NCI-H2081 (cell line): ENCODE results near the gene PSMC6.
A peak's percentile ranks its signal among the peaks of the same experiment; 100 is the strongest.

Experiments used
- DNase-seq, 2 experiments: peaks; one replicate each; lab custom pipeline; 2025; lab: John Stamatoyannopoulos, UW

The PSMC6 gene

DNA sequence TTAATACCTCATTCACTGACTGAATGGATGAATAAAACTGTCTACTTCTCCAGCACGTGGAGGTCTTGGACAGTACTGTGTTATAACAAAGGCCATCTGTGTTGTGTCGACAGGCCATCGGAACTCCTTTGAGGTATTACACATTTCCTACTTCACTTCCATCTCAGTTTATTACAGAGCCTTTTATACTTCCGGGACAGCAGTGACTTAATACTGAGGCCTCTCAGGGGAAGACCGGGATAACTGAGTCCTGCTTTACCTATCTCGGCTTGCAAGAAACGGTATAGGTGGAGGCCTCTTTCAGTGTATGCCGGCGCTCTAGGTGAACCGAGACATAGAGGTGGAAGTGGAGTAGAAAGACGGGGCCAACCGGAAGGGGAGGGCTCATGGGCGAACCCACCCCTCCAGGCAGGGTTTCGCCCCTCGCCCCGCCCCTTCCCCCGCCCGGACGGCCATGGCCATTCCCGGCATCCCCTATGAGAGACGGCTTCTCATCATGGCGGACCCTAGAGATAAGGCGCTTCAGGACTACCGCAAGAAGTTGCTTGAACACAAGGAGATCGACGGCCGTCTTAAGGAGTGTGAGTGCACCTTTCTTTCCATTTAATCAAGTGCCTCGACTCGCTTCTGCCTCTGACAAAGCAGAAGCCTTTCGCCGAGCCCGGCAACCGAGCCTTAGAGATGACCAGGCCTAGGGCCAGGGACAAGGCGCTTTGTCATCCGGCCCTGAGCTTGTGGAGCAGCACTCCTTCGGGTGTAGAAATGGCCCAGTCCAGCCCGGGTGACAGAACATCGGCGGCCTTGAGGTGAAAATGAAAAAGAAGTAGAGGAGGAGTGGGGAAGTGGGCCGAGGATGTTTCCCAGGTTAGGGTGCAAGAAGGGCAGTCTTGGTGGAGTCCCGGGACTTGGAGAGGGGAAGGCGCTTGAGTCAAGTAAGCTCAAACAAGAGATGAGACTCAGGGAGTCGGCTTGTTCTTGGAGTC is at the start of gene PSMC6:
Gene PSMC6, plus strand, starts transcription at position 477 of the 983 bp plus-strand sequence. Its CDS starts 20 bp downstream, at position 497.
- DNase-seq: peak; percentile 91 to 92

DNA sequence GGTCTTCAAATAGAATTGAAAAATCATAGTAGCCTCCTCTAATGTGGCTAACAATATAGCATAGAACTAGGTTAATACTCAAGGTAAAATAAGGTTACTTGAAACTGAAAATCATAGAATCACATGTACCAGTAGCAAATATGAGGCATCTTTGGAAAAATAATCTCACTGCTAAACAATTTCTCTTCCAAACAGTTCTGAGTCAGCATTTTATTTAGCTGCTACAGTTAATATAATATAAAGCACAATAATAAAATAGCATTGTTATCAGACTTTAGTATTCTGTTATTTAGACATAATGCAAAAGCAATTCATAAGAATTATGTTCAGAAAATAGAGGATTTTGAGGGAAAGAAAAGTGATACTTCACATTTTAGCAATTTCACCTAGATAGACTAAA is 46.7 kb upstream of the PSMC6 start:
- no peak for DNase-seq

DNA sequence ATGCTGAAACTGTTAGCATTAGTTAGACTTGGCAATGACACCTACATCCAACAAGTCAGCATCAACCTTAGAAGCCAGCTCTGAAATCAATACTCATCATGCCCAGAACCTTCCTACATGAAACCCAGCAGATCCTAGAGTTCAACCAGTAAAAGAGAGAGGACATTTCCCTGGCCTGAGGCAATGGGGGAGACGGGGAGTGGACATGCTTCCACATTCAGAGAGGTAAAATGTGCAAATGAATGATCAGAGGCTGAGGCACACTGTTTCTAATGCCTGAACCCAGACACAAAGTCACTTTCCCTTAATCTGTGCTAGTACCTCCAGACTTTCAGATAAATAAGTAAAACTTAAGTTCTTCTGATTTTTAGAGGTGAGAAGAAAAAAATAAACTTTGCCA is 46.2 kb upstream of the PSMC6 start:
- peak in 1 of 2 experiments; percentile 2 for DNase-seq

DNA sequence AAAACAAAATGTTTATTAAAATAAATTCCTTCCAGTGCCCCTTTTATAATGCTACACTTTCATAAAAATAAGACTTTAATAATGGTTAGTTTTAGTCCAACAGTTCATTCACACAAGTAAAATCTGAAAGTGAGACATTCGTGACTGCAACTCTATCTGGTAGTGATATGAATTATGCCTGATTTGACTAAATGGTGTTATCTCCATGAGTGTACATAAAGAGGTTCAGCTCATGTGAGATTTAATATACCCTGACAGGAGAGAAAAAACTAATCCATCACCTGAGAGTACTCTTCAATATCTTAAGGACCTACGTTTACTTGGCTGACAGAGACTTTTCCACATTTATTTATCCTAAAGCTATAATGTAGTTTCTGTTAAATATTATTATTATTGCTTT is 45.7 kb upstream of the PSMC6 start:
- DNase-seq: peak in 1 of 2 experiments; percentile 24

DNA sequence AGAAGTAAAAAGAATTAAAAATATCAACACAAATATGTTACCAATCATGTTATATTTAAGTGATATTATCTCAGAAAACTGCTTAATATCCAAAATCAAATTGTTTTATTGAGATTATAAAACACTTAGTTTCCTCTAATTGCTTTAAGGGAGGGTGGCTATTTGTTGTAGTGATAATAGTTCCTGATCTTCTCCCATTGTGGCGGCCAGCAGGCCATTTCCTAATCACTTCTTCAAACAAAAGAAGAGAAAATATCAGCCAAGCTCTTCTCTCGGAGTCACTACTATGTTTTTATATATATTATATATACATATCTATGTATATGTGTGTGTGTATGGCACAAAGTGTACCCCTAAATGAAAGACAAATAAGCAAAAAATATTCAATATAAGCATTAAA is 43.1 kb upstream of the PSMC6 start:
- peak; percentile 35 to 79 for DNase-seq

DNA sequence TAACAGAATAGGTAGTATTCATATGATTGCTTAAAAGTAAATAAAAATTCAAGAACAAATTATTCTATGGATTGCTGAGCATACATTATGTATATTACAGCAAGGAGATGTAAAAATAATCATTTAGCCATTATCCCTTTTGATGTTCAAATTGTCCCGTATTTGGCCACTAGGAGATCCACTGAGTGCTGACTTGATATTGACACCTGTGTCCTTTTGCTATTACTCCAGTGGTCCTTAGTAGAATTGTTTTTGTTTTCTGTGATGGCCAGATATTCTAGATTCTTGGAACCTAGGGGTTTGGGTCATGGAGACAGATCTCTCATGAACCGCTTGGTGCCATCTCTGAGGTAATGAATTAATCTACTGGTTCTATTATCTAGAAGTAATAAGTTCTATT is 28.4 kb upstream of the PSMC6 start:
- no peak for DNase-seq

DNA sequence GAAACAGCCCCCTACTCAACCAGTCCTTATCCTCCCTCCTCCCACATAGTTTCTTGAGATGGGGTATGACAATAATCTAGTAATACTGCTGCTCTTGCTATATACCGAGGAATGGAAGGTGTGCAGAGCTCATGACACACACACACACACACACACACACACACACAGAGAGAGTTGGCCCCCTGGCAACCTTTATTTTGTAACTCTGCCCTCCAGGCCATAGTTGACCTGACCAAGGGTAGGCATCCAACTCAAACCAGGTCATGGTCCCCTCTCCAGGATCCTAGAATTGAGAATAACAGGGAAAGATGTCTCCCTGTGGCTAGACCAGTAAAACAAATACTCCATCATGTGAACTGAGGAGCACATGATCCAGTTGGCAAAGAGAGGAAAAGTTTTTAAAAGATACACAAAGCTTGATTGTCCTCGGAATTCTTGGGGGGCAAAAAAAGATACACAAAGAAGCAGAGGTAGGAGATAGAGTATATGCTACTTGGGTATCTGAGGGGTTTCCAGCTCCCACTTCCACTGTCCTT is 22.9 kb upstream of the PSMC6 start:
- DNase-seq: no peak

DNA sequence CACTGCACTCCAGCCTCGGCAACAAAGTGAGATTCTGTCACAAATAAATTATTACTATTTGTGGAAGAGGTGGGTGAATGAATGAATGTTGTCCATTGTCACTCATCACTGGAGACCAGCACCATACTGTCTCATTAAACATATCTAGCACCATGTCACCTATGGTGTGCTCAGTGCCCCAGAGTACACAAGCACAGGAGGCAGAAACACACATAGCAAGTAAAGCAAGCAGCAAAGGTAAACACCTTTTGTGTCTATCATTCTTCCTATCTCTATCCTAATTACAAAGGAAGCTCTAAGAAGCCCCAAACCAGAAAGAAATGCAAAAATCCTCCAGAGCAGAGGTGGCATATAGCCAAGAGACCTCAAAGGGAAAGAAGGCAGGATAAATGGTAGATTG is 20.8 kb upstream of the PSMC6 start:
- DNase-seq: no peak

DNA sequence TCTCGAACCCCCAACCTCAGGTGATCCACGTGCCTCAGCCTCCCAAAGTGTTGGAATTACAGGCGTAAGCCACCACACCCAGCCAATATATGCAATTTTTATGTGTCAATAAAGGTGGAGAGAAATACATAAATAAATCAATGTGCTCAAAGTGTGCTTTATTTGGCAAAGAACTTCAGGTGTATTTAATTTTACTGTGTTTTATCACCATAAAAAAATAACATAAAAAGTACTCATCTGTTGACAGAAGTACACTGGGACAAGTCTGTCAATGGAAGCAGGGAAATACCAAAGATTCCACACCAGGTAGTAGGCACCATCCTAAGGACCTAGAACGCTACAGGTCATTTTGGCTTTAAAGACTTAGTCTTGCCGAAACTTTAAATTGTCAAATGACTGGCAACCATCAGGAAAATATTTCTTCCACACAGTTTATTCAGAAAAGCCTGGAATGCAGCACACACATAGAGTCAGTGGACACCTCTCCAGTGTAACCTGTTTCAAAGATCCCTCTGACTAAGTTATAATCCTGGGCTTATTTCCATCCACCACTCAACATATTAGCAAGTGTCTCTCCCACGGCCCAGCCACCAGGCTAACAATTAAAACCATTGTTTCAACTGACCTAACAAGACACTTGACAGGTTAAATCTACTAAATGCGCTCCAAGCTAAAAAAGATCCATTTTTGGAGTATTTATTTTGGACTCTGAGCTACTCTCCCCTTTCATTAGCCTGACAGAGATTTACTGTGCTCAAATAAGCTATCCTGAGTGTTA is 15.8 kb upstream of the PSMC6 start:
- DNase-seq: peak in 1 of 2 experiments; percentile 67

DNA sequence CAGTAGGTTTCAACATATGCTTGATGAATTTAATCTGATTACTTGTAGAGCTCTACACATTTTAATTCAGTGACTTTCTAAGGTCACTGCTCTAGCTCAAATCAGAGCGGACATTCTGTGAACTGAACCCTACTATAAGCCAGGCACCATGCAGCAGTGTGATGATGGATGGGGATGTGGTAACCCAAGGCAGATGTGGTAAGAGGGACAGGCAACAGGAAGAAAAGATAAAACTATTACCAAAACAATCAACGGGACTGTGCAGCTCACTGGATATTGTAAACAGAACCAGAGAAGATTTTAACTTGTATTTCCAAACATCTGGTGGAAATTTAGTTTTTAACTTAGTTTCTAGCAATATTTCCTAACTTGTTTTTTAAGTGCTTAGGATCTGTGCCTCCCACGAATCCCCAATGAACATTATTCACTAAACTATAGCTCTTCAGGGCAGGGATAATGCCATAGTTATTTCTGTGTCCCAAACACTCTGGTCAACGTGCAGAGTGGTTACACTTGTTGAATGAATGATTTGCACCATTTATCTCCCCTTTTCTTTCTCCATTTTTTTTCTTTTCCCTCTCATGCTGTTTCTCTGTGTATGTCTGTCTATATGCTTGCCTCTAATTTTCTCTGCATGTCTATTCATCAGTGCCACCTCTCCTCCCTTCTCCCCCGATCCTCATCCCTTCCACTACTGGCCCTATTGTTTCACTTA is 14.6 kb upstream of the PSMC6 start:
- no peak for DNase-seq

DNA sequence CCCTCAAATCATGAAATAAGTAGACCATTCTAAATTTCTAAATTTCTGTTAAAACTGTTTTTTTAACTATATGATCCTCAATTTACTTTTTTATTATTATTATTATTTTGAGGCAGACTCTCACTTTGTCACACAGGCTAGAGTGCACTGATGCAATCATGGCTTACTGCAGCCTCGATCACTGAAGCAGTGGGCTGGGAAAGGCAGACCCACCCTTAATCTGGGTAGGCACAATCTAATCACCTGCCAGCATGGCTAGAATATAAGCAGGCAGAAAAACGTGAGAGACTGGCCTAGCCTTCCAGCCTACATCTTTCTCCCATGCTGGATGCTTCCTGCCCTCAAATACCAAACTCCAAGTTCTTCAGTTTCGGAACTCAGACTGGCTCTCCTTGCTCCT is 14.0 kb upstream of the PSMC6 start:
- DNase-seq: no peak

DNA sequence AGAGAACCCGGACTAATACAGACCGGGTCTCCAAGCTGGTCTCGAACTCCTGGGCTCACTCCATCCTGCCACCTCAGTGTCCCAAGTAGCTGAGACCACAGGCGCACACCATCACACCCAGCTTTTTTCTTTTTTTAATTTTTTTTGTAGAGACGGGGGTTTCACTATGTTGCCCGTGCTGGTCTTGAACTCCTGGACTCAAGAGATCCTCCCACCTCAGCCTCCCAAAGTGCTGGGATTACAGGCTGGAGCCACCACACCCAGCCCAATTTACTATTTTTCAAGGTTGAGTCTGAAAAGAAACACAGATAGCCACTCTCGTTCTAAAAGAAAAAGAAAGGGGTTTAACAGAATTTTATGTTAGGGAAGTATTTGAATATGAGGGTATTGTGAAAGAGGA is 13.5 kb upstream of the PSMC6 start:
- DNase-seq: no peak

DNA sequence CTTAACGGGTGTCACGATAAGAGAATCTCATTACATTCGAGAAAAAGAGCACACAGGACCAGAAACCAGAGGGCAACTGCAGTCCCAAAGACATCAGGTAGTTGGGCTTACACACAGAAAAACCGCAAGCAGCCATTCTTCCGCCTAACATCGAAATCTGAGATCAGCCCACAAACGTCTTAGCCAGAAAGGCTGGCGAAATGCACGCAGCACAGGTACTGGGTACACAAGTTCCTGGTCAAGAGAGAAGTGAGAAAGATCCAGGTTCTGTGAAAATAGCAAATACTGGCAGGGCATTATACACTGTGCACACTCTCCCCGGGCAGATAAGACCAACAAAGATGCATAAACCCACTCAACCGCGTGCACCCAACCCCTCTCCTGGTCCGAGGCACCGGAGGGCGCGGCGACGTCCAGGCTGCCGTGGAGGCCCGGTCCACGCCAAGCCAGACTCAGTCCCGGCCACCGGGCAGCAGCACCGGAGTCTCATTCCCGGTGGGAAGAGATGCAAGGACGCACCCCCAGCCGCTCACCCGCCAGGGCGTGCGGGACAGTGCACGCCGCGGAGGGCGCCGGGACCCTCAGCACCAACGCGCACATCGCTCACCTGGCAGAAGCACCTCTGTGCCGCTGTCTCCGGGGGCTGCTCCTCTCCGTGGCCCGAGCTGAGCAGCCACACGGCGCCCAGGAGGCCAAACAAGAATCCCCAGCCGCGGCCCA is 12.1 kb upstream of the PSMC6 start:
- DNase-seq: peak in 1 of 2 experiments; percentile 41

DNA sequence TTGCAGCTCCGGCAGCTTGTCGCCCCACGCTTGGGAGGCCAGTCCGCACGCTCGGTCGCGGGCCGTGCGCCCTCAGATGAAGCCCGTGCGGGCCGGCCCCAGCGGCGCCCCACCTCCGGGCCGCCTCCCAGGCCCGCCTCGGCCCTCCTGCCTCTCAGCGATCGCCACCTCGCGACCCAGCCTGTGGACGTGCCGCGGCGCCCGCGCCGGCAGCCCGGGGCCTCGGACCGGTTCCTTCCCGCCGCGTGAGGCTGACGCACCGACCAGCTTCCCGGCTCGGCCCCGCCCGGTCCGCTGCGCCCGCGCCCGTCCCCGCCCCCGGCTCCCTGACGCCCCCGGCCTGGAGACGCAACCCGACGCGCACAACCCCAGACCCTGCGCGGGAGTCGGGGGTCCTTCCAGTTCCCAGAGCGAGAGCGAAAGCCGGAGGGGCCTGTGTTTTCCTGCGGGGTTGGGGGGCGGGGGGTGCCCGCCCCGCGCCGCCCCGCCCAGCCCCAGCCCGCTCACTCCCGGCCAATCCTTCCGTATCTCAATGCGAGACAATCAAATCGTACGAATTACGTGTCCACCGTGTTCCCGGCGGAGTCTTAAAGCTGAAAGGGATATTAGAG is 11.4 kb upstream of the PSMC6 start, which contains the start of gene ERO1A:
Gene ERO1A, minus strand, starts transcription at position 78 of the 611 bp plus-strand sequence. Its CDS starts 77 bp downstream, at position 1.
- peak; percentile 71 to 82 for DNase-seq

DNA sequence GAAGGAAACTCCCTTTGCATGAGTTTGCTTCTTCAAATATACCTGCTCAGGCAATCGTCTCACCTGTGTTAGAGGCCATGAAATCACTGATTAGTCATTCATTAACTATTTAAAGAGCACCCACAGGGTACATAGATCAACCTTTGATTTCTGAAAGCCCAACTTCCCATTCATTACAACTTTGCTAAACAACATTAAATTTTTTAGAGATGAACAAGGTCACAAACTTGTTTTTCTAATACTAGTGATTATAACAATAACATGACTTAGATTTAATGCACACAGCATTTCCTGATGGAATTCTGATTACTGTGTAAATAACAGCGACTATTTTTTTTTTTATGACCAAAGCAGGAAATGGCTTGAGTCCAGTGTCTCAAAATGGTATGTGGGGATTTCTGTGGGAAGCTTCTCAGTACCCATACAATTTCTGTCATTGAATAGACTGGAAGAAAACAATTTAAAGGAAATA is 6.3 kb upstream of the PSMC6 start:
- peak in 1 of 2 experiments; percentile 20 for DNase-seq

DNA sequence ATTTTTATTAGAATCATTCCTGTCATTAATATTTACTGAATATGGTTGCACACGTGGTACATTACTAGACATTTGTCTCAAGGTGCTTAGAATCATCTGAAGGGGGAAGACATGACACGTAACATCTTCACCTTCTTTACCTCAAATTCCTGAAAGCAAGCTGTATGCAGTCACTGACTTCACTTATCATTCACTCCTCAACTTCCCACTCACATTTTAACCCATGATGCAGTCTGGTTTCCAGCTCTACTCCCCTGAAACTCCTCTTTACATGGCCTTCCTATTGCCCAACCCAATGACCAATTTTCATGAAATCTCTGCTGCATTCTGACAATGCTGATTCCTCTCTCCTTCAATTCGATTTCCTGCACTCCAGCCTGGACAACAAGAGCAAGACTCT is 5.8 kb upstream of the PSMC6 start:
- no peak for DNase-seq

DNA sequence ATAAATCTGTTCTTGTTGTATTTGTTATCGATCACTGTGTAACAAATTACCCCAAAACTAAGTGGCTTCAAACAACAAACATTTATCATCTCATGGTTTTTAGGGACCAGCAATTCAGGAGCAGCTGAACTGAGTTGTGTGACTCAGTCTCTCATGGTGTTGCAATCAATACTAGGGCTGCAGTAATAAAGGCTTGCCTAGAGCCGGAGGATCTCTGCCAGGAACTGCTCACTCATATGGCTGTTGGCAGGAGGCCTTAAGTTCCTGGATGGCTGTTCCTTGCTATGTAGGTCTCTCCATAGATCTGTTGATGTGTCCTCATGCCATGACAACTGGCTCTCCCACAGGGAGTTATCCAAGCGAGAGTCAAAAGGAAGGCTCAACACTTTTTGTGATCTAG is 3.8 kb upstream of the PSMC6 start:
- no peak for DNase-seq

DNA sequence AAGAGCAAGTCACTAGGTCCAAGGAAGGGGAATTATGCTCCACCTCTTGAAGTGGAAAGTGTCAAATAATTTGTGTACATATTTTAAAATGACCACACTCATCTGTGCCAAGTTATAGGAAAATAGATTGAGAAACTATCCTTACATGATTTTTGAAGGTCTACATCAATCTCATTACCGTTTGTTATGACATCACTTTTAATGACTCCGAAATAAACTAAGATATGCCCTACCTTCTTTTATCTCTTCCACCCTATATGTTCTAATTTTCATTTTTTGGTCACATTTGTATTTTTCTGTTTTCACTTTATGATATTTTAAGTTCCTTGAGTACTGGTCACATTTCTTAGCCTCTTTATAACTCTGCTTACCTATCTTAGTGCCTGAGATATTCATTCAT is 3.3 kb upstream of the PSMC6 start:
- no peak for DNase-seq

DNA sequence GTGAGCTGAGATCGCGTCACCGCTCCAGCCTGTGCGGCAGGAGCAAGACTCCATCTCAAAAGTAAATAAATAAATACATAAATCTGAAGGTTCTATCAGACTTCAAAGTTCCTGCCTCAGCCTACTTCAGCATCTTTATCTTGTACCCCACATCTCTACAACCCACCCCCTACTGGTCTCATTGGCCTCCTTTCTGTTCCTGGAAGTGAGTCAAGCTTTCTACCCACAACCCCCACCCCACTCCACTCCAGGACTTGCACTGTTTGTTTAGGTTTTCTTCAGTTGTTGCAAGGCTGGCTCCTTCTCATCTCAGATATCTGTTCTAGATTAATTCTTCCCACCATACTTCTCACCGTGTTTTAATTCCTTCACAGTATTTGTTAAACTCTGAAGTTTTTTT is 714 bp upstream of the PSMC6 start:
- no peak for DNase-seq

DNA sequence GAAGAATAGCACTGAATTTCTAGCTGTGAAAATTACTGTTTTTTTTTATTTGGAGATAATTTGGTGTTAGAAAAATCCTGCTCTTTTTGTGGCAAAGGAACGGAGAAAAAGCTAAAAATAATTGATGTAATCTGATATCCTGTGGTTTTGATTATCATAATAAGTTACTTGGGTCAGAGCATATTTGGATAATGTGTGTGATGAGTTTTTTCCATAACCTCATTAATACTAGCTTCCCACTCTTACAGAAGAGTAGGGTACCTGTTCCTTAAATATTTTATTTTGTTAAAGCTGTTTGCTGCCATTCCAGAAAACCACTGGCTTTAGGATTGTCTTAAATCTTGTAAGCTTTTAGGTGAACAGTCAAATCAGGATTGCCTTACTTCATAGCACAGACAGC is 4.7 kb downstream of the PSMC6 start:
- DNase-seq: no peak

DNA sequence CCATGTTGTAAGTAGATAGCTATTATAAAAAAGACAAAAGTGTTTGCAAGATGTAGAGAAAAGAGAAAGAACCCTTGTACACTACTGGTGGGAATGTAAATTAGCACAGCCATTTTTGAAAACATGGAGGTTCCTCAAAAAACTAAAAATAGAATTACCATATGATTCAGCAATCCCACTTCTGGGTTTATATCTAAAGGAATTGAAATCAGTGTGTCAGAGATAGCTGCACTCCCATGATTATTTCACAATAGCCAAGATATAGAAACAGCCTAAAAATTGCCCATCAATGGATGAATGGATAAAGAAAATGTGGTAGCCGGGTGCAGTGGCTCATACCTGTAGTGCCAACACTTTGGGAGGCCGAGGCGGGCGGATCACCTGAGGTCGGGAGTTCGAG is 9.2 kb downstream of the PSMC6 start:
- DNase-seq: no peak
